HK-2 (cell line): ENCODE measurements around the gene RASL12.
"Not testable (repeated sequence)": the region's sequence is repeated elsewhere in the genome, so short reads cannot be mapped to it uniquely, and the experiment has no call there.

Experiments used
- DNase-seq: peaks from one replicate; pipeline ENCODE4 v3.0.0-alpha.2; 2018; ENCODE audit not compliant: unreplicated experiment

Gene RASL12

GRCh38 chr15:65028921-65029735, 38.7 kb downstream of the RASL12 start, which contains the start of gene MTFMT:
Gene MTFMT, minus strand, starts transcription at chr15:65029639. Its CDS starts 26 bp downstream, at chr15:65029613.
- peak; percentile 81 for DNase-seq

GRCh38 chr15:65028338-65028737, 39.5 kb downstream of the RASL12 start:
- no peak for DNase-seq

GRCh38 chr15:65027593-65027992, 40.2 kb downstream of the RASL12 start:
- no peak for DNase-seq

- no peak for DNase-seq
These were observed 41.0 kb downstream of the RASL12 start for GRCh38 chr15:65026756-65027155.

GRCh38 chr15:65021488-65021887, 46.3 kb downstream of the RASL12 start:
- DNase-seq = no peak

- no peak for DNase-seq
These were observed 47.4 kb downstream of the RASL12 start for GRCh38 chr15:65020419-65020818.

- not testable (repeated sequence) for DNase-seq
These were observed 56.6 kb downstream of the RASL12 start for GRCh38 chr15:65011198-65011597.

GRCh38 chr15:65008983-65009382, 58.8 kb downstream of the RASL12 start:
- no peak for DNase-seq

GRCh38 chr15:65006876-65007275, 60.9 kb downstream of the RASL12 start:
- no peak for DNase-seq

GRCh38 chr15:65004993-65005392, 62.8 kb downstream of the RASL12 start:
- DNase-seq = no peak
